HG02938 (cell line): ENCODE data around the gene FOXA1.

Source experiments
- ATAC-seq: cut with Tn5 transposase; IDR thresholded peaks from one replicate; pipeline ENCODE4 v1.9.1; 2021; ENCODE audit warnings: mild to moderate bottlenecking, moderate library complexity; ENCODE audit not compliant: unreplicated experiment

Gene FOXA1

DNA sequence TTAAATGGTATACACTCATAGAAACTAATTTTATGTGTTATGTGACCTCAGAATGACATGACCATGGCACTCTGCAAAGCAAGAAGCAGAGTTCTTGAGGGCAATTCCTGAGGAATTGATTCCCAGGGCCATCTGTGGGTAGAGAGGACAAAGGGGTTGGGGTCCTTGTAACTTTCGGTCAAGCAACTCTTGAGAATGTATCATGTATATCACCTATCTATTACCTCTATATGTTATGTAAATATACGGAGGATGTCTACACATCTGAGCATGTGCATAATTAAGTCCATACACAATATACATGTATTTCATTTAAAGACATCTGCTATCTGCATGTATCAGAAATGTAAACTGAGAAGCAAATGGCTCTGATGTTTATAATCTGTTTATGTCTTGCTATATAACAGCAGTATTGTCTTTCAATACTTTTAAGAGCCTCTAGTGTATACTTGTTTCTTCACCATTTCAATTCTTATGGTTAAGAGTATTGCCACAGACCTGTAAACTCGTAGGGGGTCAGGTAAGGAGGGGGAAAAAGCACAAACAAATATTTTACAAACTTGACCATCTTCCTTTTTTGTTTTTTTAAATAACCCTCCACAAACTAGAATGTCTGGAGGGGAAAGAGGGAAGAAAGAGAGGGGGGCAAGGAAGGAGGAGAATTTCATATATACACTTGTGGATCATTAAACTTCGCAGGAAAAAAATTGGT is 4.5 kb downstream of the FOXA1 start:
- ATAC-seq: no peak

DNA sequence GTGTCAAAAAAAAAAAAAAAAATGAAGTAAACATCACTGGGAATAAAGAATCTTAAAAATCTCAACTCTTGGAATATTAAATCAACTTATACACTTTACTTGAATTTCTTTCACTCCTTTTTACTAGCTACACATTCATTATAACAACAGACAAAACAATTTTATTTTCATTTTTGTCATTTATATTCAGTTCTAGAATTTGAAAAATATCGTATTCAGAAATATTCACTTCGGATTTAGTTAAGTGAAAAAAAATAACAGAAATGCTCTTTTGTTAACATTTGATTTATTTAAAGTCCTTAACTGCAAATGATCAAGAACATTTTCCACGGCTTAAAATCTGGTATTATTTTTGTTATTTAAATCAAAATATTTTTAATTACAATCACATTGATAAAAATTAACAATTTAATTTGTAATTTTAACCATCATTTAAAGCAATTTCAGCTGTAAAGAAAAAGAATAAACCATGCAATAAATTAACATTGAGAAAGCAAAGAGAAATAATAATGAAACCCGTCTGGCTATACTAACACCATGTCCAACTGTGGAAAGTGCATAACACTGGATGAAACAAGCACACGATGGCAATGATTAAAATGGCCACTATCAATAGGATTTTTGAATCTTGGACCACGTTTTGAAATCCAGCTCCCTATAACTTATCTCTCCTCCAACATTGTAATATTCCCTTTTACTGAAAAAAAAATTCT is 5.2 kb downstream of the FOXA1 start:
- no peak for ATAC-seq

DNA sequence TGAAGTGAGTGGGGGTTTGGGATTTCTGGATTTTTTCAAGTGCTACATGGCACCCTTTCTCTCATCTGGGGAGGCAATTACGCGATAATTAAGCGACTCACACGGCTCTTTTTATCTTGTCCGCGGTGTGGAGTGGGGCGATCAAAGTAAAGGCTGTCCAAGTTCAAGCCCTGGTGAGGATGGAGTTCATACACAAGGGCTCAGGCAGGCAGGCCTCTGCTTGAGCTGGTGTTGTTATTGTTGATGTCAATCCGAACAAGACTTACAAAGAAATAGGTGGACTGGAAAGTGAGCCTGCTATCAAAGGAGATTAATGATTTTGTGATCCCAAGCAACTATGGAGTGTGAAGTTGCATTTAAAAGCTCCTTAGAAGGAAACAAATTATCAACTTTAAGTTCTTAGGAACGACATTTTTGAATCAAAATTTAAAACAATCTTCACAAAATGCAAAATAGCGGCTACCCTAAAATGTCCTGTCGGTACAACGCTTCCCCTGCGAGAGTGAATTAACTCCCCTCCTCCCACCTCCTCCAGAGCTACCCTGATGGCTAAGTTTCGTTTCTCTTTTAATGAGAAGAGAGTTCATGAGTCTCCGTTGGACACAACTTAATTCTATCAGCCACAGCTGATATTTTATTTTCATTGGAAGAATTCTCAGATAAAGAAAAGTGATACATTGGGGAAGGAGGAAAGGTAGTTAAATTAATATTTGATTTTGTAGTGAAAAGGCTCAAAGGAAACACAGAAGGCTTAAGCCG is 5.9 kb downstream of the FOXA1 start:
- ATAC-seq: no peak

DNA sequence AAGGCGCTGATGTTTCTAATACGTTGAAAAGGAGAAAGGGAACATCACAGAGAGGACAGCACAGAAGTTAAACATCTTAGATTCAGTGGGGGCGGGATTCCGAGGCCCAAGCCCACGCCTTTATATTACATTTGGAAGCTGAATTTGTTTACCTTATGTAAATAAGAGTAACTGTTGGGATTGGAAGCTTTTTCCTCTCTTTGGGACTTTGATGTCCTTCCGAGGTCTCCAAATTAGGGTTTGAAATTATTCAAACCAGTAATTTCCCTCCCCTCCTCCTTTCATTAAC is 6.4 kb downstream of the FOXA1 start:
- no peak for ATAC-seq

DNA sequence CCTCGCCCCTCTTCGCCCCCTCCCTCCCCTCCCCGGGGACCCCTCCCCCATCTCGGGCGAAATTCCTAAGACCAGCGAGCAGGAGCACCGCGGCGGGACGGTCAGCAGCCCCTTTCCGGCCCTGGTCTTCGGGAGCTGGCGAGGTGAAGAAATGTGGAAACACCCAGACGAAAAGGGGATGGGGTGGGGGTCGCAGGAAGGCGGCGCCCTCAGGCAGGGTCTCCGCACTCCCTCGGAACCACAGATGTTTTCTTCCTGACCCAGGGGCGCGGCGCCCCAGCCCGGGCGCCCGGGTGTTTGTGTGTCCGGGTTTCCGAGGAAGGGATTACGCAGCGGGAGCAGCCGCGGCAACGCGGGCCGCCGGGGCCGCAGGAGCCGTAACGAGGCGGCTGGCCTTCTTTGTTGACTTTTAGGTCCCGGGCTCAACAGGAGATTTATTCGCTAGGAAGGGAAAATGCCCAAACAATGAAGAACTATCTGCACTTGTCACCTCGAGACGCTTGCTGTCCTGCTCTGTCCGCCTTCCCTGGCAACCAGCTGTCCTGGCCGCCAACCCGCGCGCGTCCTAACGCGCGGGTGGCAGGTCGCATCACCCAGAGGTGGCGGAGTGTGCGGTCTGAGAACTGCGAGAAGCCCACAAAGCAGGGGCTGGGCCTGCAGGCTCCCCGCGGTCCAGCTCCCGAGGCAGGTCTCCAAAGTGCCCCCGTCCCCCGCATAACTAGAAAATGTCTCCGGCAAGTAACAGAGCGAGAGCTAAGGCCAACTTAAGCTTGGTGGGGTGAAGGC is 7.0 kb downstream of the FOXA1 start:
- no peak for ATAC-seq

DNA sequence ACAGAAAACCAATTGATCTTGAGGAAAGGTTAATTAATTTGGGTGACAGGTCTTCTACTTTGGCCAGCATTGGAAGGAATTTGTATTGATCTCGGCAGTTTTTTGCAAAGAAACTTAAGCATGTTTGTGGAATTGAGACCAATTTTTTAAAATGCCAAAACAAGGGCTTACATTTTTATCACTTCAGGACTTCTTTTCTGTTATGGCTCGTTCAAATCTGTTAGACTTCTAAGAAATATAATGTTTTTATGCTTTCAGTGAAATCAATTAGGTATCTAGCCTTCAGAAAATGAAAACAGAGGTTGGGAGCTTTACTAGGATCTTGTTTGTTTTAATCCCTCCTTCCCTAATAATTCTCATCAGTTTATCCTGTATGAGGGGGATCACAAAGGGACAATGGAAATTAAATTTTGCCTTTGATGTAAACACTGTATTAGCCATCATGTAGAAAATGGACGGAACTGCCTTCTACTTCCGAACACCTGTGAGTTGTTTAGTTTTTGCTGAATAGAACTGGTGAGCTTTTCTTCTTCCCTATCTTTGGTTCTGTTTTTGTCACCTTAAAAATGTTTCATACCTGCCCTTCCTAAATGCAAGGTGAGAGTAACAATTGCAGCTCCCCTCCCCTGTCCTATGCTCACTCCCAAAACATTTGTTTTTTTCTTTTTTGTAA is 7.8 kb downstream of the FOXA1 start:
- no peak for ATAC-seq

DNA sequence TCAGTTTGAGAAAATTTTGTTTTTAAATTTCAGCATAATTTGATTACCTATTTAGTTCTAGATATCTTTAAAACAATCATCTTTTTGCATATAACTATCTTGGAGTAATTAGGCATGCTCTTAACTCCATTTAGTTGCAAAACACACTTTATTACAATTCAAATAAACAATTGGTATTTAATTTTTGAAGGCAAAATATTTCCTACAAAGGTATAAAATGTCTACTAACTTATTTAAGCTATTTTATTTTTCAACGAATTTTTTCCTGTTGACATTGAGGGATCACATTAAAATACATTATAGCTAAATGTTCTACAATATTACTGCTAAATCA is 8.3 kb downstream of the FOXA1 start:
- no peak for ATAC-seq

DNA sequence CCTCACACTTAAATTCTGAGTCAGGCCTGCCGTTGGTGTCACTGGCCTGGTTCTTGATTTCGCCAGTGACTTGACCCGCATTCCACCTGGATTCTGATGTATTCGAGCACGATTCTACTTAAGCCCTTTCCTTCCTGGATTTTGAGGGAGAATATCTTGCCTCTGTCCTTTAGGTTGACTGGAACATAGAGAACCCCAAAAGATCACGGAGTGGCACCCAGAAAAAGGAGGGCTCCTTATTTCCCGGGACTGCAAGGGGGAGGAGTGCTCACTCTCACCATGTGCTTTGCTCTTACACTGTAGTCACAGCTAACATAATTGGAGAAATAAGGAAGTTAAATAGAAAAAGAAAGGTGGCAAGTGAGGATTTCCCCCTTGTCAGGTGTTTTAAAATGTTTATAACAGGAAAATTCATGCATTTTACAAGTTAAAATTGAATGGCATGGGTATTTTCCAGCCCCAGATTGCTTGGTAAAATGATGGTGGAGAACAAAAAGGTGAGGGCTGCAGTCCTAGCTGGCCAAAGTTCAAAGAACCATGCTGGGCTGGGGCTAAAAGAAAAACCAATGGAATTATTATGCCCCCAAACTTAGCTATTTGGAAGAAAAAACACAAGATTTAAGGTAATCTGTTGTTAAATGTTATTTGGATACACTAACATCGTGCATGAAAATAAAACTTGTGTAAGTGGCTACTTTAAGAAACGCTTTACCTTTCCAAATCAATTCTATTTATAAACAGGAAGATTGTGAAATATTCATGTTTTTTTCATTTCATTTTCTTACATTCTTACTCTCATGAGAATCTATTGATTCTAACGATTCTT is 8.9 kb downstream of the FOXA1 start:
- ATAC-seq: no peak

DNA sequence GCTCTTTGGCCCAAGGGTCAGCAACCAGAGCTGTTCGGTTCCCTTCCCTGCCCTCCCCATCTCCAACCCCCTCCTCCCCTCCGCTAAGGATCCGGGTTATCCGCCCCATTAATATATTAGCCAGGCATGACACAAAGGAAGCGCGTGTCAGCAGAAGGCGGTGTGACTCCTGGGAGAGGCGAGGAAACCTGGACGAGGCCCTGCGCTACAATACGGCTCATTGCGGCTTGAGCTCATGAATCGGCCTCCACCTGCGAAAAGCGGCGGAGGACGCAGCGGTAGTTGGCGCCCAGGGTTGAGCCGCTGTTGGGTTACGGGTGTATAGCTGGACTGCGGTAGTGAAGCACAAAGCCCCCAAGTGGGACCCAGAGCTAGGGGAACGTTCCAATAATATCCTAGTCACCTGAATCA is 9.9 kb downstream of the FOXA1 start:
- no peak for ATAC-seq

DNA sequence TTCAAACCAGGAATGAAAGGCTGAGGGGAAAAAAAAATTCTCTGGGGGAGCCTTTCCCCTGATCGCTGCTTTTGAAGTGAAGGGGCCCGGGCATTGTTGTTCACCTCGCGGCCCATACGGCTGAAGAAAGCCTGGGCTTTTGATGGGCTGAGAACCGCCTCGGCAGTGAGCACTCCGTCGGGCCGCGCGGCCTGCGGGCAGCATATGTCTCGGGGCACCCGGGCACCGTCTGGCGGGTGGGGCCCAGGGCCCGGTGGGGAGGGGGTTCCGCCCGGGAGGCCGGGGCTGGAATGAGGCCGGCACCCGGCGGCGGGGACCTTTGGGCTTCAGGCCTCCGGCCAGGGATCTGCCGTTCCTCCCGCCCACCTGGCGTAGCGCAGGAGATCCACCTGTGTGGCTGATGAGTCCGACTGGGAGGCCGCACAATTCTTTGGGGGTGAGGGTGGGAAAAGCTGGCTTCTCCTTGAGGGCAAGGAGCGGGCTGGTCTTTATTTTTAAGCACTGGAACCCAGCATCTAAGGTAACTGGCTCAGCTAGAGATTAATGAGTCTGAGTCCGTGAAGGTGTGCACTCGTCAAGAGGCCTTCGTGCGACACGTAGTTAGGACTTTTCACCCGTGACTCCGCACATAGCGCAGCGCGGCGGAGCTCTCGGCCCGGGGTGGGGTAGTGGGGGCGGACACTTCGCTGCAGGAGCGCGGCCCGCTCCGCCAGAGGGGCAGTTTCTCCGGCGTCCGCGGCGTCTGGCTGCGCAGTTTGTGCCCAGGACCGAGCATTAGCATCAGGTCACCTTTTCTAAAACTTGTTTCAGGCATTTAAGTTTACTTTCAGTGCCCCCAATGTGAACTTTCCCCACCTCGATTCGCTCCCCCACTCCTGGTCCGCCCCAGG is 10.6 kb downstream of the FOXA1 start:
- ATAC-seq: no peak

DNA sequence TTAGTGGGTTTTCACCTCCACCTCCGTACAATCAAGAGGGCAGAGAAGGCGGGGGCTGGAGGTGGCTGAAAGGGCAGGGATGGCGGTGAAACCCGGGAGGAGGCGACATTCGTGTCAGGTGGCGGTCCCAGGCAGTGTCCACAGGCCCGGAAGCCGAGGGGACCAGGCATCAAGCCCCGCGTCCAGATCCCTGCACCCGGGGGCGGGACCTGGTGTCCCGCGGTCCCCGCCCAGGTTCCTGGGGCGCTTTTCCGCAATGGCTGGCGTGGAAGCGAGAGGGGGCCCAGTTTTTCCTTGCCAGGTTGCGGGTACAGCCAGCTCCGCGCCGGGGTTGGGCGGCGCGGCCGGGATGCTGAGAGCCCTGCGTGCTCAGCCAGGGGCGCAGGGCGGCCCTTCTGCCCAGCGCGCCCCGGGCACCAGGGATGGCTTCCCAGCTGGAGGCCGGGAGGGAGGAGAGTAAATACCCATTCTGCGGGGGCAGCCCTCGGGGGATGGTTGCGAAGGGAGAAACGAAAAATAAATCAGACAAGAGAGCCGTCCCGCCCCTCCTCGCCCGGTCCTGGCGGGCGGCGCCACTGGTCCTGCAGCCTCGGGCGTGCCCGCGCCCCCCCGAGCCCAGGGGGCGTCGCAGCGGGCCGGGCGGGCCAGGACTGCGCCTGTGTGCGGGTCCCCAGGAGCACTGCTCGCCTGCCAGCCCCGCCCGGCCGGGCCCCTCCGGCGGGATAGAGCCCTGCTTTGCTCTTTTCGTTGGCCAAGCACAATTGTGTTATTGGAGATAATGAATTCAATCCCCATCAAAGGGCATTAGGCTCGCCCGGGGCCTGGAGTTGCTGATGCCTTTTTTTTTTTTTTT is 11.5 kb downstream of the FOXA1 start:
- no peak for ATAC-seq

DNA sequence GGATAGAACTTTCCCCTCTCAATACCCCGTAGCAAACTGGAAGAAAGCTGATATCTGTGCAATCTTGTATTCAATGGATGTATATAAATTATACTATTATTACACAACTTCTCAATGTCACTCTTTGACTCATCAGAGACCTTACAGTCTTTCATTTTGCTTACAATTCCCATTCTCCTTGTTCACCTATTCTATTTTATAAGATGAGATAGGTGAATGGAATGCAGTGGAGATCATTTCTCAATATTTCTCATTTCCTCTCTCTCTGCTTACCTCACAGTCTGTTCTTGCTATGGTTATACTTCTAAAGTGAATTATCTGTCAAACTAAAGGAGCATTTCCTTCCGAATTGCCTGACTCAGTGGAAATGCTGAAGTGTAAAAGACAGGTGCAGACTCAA is 14.9 kb downstream of the FOXA1 start:
- no peak for ATAC-seq

DNA sequence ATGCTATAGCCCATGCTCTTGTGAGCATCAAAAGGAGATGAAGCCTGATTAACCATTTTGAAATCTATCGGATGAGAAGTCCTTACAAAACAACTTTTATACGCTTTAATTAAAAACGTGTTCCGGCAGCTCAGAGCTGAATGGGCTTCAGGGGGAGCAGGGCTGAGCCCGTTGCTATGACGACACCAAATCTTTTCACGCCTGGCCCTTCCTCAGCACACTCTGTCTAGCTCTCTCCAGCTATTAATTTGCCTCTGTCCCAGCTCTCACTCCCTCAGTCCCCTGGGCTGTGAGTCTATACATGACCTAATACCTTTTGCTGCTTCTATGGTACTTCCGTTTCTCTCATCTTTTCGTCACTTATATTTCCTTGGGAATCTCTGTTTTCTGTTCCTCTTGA is 15.8 kb downstream of the FOXA1 start:
- no peak for ATAC-seq

DNA sequence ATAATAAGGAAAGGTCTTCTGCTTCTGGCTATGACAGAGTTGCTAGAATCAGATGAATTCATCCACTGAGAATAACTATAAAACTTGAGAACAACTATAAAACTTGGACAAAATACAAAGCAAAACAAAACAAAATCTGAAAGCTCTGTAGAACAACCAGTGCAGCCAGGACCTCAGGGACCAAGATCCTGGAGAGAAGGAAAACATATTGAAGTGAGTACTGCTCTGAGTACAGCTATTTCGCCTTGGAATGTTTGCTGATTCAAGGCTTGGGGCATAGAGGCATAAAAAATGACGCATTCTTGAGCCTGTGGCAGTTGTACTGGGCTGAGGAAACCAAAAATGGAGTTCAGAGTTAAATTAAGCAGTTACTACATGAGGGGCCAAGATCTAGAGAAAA is 21.7 kb downstream of the FOXA1 start:
- no peak for ATAC-seq

DNA sequence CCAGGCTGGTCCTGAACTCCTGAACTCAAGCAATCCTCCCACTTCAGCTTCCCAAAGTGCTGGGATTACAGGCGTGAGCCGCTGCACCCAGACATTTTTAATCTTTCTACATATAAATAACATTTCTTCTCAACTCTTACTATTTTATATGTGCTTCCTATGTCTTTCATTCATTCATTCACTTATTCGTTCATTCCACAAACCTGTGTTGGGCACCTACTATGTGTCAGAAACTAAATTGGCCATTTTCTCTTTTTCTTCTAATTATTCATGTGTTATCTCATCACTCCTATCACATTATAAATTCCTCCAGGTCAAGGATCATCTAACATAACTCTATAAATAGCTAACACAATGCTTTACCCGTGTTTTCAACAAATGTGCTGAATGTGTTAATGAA is 23.7 kb downstream of the FOXA1 start:
- ATAC-seq: no peak

DNA sequence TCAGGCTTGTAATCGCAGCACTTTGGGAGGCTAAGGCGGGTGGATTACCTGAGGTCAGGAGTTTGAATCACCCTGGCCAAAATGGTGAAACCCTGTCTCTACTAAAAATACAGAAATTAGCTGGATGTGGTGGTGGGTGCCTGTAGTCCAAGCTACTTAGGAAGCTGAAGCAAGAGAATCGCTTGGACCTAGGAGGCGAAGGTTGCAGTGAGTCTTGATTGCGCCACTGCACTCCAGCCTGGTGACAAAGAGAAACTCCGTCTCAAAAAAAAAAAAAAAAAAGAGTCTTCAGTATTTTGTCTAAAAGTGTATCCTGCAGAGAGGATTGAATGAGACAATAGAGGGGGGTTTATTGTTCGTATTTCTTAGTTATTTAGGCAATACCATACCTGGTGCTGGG is 25.3 kb downstream of the FOXA1 start:
- no peak for ATAC-seq

DNA sequence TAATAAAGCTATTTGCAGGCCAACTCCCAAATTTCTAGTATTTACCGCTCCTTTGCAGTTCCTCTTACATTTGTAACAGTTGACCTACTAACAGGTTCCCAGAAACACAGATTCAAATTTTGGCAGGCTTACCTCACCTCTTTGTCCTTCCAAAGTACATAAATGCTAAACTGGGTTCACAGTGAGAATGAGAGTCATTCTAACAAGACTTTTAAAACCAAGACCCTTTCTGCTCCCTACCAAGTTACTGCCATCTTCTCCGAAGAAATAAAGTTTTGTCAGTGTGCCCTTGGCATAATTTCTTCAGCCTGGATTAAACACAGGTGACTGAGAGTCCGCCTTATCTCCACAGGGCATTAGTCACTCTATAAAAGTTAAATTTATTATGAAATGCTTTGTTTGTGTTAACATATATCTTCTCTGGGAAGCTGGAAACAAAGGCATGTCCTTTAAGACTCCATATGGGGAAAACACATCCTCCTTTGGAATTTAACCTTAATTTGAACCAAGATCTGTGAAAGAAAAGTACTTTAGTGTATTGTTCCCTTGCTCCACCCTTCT is 28.2 kb downstream of the FOXA1 start:
- no peak for ATAC-seq

DNA sequence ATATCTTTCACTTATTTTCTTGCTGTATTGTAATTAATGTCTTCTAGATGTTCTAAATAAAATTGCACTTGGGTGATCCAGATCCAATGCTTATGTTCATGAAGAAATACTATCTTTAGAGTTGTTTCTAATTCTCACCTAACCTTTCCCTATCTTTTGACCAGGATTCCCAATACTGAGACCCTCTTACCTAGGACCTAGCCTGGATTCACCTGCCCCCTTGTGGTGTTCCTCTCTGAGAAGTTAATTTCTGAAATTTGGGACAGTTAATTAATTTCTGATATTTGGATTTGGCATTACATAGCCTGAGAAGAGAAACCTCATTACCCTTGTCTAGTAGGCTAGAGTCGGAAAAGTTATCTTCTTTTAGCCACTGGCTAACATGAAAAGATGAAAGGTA is 29.5 kb downstream of the FOXA1 start:
- ATAC-seq: no peak
